ENCODE measurements around the gene DTNA.
A peak's percentile ranks its signal among the peaks of the same experiment; 100 is the strongest.

Gene DTNA

DNA sequence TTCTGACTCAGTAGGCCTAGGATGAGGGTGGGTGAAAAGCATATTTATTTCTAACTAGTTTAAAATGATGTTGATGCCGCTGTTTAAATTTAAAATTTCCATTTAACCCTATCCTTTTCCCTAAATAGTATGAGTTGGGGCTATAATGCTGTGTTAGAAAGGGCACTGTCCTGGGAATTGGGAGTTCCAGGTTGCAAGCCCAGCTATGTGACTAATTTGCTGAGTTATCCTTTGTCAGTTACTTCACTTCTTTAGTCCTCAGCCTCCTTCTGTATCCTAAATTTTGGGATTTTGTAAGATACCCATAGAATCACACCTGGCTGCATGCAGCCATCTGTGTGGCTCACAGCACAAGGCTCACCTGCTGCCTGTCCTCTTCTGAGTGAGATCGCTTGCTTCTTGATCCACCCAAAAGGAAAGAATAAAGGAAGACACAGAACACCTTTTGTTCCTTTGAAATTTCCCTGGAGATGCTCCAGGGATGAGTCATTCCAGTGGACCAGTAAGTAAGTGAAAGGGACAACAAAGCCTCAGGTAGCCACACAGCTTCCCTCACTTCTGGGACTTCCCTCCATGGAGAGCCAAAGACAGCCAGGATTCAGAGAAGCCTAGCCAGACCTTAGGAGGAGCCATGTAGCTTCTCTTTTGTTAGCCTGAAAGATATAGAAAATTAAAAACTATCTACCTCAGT is 97.2 kb downstream of the DTNA start:
- no peak for DNase-seq (ENCODE audit: low spot score)

GRCh38 chr18:34808389-34808788 is 98.3 kb downstream of the DTNA start:
- DNase-seq (ENCODE audit: low spot score): no peak

DNA sequence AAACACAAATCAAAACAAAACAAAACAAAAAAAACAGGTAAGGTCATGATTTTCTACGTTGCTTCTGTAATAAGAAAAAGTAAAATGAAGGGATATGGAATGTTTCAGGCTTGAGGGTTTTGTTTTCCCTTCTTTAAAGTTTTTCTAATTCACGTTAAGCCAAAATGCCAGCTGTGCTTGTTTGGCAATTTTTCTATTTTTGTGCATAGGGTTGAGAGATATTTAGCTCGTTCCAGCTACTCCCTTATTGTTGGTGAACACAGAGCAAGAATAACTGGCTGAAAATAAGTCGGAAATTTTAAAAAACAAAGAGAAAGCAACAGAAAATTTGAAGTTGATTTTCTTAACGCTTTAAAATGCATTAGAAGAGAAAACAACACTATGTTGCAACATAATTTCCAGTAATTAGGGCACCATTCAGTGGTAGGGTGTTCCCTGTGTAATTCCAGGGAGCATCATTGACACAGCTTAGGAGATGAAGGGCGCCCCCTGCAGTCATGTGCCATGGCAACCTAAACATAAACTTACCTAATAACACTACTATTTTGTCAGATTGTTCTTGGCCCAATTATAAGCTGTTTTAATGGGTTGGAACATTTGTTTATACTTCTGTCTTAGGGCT is 99.5 kb downstream of the DTNA start:
- peak; percentile 62 for DNase-seq (ENCODE audit: low spot score)

DNA sequence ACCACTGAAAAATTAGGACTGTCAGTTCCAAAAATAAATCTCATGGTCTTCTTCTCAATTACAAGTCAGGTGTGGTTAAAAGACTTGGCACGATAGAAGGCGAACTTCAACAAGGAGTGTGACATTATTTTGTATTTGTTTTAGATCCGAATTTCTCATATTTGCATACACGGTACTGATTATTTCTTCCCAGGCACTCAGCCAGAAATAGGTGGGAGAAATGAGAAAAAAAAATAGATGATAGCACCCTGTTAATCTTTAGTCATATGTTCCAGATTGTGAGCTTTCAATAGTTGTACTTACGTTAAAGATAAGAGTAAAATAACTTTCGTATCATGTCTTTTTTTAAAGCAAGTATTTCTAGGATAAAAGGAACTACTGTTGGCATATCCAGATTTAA is 106.1 kb downstream of the DTNA start:
- DNase-seq (ENCODE audit: low spot score): no peak

- DNase-seq (ENCODE audit: low spot score): no peak
Measured at GRCh38 chr18:34817636-34818035, 107.5 kb downstream of the DTNA start.

DNA sequence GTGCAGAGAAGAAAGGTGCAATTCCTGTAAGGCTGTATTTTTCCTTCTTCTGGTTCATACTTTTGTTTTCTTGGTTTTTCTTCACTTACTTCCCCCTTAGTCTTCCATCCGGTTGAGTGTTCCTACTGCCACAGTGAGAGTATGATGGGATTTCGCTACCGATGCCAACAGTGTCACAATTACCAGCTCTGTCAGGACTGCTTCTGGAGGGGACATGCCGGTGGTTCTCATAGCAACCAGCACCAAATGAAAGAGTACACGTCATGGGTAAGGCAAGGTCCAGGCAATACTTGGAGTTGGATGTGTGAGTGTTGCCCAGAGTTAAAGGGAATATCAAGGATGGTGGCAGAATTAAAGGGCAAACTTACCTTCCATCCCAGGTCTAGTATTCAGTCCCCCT is 108.0 kb downstream of the DTNA start:
- no peak for DNase-seq (ENCODE audit: low spot score)

DNA sequence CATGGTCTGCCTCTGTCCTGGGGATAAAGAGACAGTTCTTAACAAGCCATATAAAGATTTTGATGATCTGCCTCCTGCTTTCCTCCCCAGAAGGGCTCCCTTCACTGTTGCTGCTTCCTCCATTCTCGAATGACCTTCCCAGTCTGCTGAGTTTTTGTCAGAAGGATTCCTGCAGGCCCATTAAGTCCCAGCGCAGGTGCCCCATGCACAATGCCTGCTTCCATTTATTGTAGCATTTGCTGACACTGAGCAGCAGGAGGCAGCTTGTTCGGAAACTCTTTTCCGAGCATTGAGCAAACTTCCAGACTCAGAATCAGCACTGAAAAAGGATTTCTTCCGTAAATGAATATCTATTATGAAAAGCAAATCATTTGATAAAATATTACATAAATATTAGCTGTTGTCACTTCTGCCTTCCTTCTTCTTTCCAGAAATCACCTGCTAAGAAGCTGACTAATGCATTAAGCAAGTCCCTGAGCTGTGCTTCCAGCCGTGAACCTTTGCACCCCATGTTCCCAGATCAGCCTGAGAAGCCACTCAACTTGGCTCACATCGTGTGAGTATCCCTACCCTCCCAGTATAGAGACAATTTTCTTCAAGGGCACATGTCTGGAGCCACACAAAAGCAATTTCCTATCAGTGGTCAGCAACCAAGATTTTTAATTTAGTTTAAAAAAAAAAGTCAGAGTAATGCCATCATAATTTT is 110.4 kb downstream of the DTNA start:
- no peak for DNase-seq (ENCODE audit: low spot score)

DNA sequence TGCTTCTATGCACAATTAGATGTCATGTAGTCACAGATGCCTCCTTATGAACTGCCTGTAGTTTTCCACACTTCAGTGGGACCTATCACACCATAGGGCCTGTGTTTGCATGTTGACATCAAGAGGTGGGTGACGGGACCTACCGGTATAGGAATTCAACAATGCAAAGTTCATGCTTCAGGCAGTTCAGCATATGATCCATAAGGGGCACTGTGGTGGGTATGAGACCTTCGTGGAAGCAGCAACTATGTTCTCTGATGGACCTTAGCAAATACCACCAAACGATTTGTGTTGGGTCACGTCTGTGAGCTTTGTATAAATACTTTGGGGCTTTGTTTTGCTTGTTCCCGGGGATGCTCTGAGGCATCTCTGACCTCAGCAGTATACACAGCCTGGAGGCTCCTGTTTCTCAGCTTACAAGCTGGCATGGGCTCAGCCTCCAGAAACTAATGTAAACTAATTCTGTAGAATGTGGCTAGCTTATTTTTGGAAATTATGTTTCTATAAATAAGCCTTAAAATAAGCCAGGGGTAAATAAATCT is 111.6 kb downstream of the DTNA start:
- no peak for DNase-seq (ENCODE audit: low spot score)

- DNase-seq (ENCODE audit: low spot score): no peak
Measured at GRCh38 chr18:34828093-34828492, 118.0 kb downstream of the DTNA start.

- no peak for DNase-seq (ENCODE audit: low spot score)
Measured at GRCh38 chr18:34834897-34835296, 124.8 kb downstream of the DTNA start.

- no peak for DNase-seq (ENCODE audit: low spot score)
Measured at GRCh38 chr18:34835466-34835865, 125.4 kb downstream of the DTNA start.

DNA sequence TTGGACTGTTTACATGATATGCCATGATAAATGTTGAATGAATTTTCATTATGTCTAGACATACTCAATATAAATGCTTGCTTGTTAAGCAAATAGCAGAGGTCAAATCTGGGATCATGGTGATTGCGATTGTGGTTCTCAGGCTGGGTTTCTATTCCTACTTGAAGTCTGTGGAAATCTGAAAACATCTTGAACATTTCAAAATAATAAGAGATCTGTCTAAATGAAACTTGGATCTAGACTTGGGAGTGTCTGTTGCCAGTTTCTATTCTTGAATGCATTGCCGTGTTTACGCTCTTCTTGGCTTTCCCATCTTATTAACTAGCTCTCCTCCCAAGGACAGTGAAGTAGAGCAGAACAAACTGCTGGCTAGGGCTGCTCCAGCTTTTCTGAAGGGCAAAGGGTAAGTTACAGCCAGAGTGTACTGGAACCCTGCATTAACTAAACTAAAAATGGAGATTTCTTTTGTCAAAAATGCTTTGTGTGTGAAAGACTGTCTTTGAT is 127.7 kb downstream of the DTNA start:
- DNase-seq (ENCODE audit: low spot score): no peak

DNA sequence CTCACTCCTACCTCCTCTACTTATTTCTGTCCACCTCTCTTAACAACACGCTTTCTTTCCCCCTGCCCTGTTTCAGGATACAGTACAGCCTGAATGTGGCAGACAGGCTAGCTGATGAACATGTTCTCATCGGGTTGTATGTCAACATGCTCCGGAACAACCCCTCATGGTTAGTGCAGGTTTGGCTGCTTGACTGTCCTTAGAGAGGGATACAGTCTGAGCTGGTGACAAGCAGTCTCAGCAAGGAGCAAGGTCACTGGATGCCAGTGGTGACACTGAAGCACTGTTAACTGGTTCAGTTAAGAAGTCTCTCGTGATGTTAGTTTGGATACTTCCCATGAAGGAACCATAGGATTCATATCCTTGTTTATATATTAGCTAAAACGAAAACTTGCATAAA is 128.6 kb downstream of the DTNA start:
- DNase-seq (ENCODE audit: low spot score): no peak

DNA sequence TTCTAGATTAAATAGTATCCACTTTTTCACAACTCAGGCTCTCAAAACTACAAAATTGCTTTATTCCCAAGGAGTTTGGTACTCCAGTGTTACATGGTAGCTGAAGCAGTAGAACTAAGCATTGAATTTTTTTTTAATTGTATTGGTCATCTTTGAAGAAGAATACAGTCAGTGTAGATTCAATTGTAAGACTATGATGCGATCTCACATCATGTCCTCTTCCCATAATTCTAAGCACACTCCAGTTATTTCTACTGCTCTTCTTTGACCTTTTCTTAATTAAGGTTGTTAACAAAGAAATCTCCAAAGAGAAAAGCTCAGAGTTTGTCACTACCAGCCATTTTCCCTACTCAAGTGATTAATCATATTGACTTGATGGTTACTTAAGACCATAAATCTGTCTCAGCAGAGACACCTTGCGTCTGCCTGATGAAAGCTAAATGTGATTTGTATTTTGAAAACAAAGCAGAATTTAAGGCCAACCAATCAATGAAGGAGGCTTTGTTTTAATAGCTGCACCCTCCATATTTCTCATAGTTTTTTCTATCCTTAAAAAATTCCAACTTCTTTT is 130.2 kb downstream of the DTNA start:
- no peak for DNase-seq (ENCODE audit: low spot score)

GRCh38 chr18:34841891-34842290 is 131.8 kb downstream of the DTNA start:
- DNase-seq (ENCODE audit: low spot score): no peak

DNA sequence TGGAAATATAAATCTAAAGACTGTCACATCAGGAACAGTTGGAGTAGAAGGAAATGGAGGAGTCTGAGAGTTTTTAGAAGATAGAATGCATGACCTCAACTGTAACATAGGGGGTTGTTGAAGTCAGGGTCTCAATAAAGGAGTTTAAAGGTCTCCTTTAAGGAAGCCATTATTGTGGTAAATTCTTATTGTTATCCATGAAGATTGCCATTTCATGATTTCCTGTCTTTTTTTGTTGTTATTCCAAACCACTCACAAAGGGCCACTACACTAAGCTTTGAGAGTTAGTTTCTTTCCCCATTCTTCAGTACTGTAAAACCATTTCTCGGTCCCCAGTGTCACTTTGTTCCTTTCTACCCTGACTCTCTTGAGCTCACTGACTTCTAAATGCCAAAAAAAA is 134.0 kb downstream of the DTNA start:
- no peak for DNase-seq (ENCODE audit: low spot score)

DNA sequence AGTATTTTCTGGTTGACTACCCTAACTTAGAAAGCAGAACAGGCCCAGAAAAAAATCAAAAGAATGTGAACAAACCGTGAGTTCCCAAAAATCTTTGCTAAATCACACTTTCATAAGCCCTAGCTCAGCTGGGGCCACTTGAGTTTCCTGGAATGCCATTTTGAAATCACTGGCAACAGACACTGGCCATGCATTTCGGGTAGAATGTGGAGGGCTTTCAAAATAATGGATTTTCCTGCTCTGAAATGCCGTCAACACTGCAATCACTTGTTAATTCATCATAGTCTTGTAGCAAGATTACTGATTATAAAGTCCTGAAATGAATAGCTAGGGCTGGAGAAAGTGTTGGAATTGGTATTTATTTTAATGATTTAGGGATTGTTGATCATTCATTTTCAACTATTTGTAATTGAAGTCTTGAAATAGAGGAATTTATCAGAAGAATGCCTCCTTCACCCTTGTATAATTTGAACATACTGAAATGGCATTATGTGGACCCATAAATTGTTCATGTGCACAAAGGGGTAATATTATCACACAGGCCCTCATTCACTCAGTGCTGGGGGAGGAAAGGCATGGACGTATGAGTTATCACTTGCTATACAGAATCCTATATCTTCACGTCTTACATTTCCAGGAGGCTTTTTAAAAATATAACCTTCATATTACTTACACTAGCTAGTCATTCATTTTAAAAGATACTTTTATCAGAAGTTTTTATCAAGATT is 134.8 kb downstream of the DTNA start:
- DNase-seq (ENCODE audit: low spot score): no peak

GRCh38 chr18:34847408-34847807 is 137.3 kb downstream of the DTNA start:
- DNase-seq (ENCODE audit: low spot score): no peak

GRCh38 chr18:34848156-34848555 is 138.1 kb downstream of the DTNA start:
- no peak for DNase-seq (ENCODE audit: low spot score)

GRCh38 chr18:34848695-34849094 is 138.6 kb downstream of the DTNA start:
- DNase-seq (ENCODE audit: low spot score): no peak

GRCh38 chr18:34857320-34857719 is 147.2 kb downstream of the DTNA start:
- DNase-seq (ENCODE audit: low spot score): no peak

- DNase-seq (ENCODE audit: low spot score): no peak
Measured at GRCh38 chr18:34858188-34858587, 148.1 kb downstream of the DTNA start.
